ENCODE data around the gene TNFSF18. TPM values are rescaled to one million over a fixed set of nuclear protein-coding genes. Genes with fewer than 3 reads are reported as not detected.

The TNFSF18 gene
- total and polyA plus RNA-seq, 8 donors, result 0.09 TPM; not detected in 7

- no peaks in the 10 kb centered on the region for H3K9me3 ChIP-seq
- H3K36me3 ChIP-seq, result no peaks in the 10 kb centered on the region
- no peak for DNase-seq
- FAIRE-seq, result no peak
- no peak overlapping the region for H3K27ac ChIP-seq
- intact Hi-C loops (cut with DNase I), result no loop called here
- WGBS, 2 donors, result 63 to 76% methylated on average over 1 of the region's 1 CpG
- H3K27me3 ChIP-seq, result no peaks in the 10 kb centered on the region
- H3K4me3 ChIP-seq, result no peak overlapping the region
- ATAC-seq, result no peak
- no peak for TF ChIP-seq CTCF (IDR thresholded peaks at IDR 0.05)
- peaks cover 9 to 18% (median 10%) of the 10 kb centered on the region in 3 donors for H3K4me1 ChIP-seq
Observed at GRCh38 chr1:173056365-173056764, 5.6 kb upstream of the TNFSF18 start.

- TF ChIP-seq CTCF (IDR thresholded peaks at IDR 0.05), result no peak
- 19 to 27% methylated on average over 4 of the region's 4 CpGs for WGBS, 2 donors
- no peaks in the 10 kb centered on the region for H3K27me3 ChIP-seq
- no peak overlapping the region for H3K4me3 ChIP-seq
- intact Hi-C loops (cut with DNase I), result no loop called here
- peaks cover 9 to 27% (median 10%) of the 10 kb centered on the region in 3 donors for H3K4me1 ChIP-seq
- ATAC-seq (peak; percentile 56 to 85 (median 80)), DNase-seq (peak in 3 of 6 donors; percentile 7 to 28 (median 19)), FAIRE-seq (no peak)
- H3K36me3 ChIP-seq, result no peaks in the 10 kb centered on the region
- no peaks in the 10 kb centered on the region for H3K9me3 ChIP-seq
- H3K27ac ChIP-seq, result peak overlapping the region in 3 of 4 donors; percentile 15 to 63 (median 40)
Observed at GRCh38 chr1:173052681-173053196, 2.0 kb upstream of the TNFSF18 start.

- ATAC-seq (no peak), DNase-seq (no peak), FAIRE-seq (no peak)
- no peak overlapping the region for H3K4me3 ChIP-seq
- no peaks in the 10 kb centered on the region for H3K9me3 ChIP-seq
- no peaks in the 10 kb centered on the region for H3K36me3 ChIP-seq
- no peak for TF ChIP-seq CTCF (IDR thresholded peaks at IDR 0.05)
- peaks cover 9 to 27% (median 10%) of the 10 kb centered on the region in 3 donors for H3K4me1 ChIP-seq
- intact Hi-C loops (cut with DNase I), result no loop called here
- H3K27me3 ChIP-seq, result no peaks in the 10 kb centered on the region
- H3K27ac ChIP-seq, result no peak overlapping the region
Observed at GRCh38 chr1:173049322-173049633, 1.5 kb downstream of the TNFSF18 start.

- 80 to 95% methylated on average over 1 of the region's 1 CpG for WGBS, 2 donors
- no peak for TF ChIP-seq CTCF (IDR thresholded peaks at IDR 0.05)
- H3K27ac ChIP-seq, result no peak overlapping the region
- H3K9me3 ChIP-seq, result no peaks in the 10 kb centered on the region
- no peaks in the 10 kb centered on the region for H3K36me3 ChIP-seq
- no peak for FAIRE-seq
- intact Hi-C loops (cut with DNase I), result no loop called here
- no peak for ATAC-seq
- peaks cover 9 to 27% (median 10%) of the 10 kb centered on the region in 3 donors for H3K4me1 ChIP-seq
- H3K27me3 ChIP-seq, result no peaks in the 10 kb centered on the region
- DNase-seq, result no peak
- no peak overlapping the region for H3K4me3 ChIP-seq
Observed at GRCh38 chr1:173048621-173049321, 2.0 kb downstream of the TNFSF18 start.

- DNase-seq, result no peak
- Histone ChIP-seq H3K27ac (no peak overlapping the region), H3K9me3 (no peaks in the 10 kb centered on the region), H3K4me1 (no peaks in the 10 kb centered on the region), H3K4me3 (no peak overlapping the region), H3K27me3 (no peaks in the 10 kb centered on the region), H3K36me3 (no peaks in the 10 kb centered on the region)
- 84 to 88% methylated on average over 1 of the region's 1 CpG for WGBS, 2 donors
- intact Hi-C loops (cut with DNase I), result no loop called here
- FAIRE-seq, result no peak
- no peak for TF ChIP-seq CTCF (IDR thresholded peaks at IDR 0.05)
- no peak for ATAC-seq
Observed at GRCh38 chr1:173044656-173045055, 6.1 kb downstream of the TNFSF18 start.

All from pancreas (tissue), 10 donors.